ENCODE data around the gene CCDC85C. TPM values are rescaled to one million over a fixed set of nuclear protein-coding genes. Genes with fewer than 3 reads are reported as not detected.

Gene CCDC85C
- total RNA-seq, 1 donor from 2014 or later, result 41.0 TPM

DNA sequence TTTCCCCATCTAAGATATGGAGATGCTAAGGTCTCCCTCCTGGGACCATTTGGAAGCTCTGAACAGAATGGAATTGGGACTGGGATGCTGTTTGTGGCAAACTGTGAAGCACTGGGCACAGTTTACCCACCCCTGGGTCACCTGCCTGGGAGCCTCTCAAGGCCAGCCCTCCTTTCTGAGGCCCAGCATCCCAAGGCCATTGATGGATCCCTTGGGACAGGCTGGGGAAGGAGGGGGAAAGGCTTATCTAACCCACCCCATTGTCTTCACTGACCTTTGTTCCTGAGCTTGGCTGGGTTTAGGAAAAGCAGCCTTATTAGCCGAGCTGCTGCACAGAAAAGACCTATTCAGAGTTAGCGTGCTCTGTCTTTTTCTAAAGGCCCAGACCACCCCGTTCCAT, 5.2 kb downstream of the CCDC85C start:
- Histone ChIP-seq H3K27ac (replicated peaks) (peak overlapping the region; percentile 93), H3K4me3 (no peak overlapping the region), H3K4me1 (peaks cover 100% of the 10 kb centered on the region), H3K36me3 (no peaks in the 10 kb centered on the region), H3K27me3 (ENCODE audit: low read depth) (no peaks in the 10 kb centered on the region), H3K9me3 (replicated peaks) (no peaks in the 10 kb centered on the region)
- TF ChIP-seq, protein P1, sequence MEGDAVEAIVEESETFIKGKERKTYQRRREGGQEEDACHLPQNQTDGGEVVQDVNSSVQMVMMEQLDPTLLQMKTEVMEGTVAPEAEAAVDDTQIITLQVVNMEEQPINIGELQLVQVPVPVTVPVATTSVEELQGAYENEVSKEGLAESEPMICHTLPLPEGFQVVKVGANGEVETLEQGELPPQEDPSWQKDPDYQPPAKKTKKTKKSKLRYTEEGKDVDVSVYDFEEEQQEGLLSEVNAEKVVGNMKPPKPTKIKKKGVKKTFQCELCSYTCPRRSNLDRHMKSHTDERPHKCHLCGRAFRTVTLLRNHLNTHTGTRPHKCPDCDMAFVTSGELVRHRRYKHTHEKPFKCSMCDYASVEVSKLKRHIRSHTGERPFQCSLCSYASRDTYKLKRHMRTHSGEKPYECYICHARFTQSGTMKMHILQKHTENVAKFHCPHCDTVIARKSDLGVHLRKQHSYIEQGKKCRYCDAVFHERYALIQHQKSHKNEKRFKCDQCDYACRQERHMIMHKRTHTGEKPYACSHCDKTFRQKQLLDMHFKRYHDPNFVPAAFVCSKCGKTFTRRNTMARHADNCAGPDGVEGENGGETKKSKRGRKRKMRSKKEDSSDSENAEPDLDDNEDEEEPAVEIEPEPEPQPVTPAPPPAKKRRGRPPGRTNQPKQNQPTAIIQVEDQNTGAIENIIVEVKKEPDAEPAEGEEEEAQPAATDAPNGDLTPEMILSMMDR (IDR thresholded peaks at IDR 0.05; ENCODE audit: borderline replicate concordance), result no peak
- intact Hi-C loops (cut with micrococcal nuclease), result no loop called here
- DNase-seq, result no peak

DNA sequence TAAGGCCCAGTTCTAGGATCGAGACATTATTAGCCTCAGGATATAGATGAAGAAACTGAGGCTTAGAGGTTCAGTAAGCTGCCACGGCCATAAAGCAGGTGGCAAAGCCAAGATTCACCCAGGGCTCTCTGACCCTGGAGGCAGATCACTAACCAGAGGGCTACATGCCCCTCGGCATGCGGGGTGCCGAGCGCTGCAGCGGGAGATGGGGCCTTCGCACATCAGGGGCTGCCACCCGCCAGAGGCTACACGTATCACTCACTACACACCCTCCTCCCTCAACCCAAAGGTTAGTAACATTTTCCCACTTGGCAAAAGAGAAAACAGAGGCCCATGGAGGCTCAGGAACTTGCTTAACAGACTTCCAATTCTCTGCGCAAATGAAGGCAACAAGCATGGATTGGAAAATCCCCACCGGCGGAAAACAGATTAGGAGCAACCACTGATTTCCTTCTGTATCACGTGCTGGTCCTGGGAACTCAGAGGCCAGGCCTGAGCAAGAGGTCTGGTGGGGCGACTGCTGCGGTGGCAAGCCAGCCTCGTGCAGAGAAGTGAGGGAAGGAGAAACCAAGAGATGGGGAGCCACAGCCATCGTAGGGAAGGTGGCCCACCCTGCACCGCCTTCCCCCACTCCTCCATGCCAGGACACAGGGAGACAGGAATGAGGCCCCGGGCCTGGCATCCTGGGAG, 6.0 kb downstream of the CCDC85C start:
- DNase-seq, result no peak
- intact Hi-C loops (cut with micrococcal nuclease), result no loop called here

GRCh38 chr14:99596772-99597171, 7.2 kb downstream of the CCDC85C start:
- H3K4me3 ChIP-seq, result no peak overlapping the region
- H3K27ac ChIP-seq (replicated peaks), result peak overlapping the region; percentile 93
- H3K27me3 ChIP-seq (ENCODE audit: low read depth), result no peaks in the 10 kb centered on the region
- TF ChIP-seq, protein P1 (IDR thresholded peaks at IDR 0.05; ENCODE audit: borderline replicate concordance), result no peak
- no peak for DNase-seq
- H3K36me3 ChIP-seq, result no peaks in the 10 kb centered on the region
- intact Hi-C loops (cut with micrococcal nuclease), result no loop called here
- no peaks in the 10 kb centered on the region for H3K9me3 ChIP-seq (replicated peaks)
- H3K4me1 ChIP-seq, result peaks cover 100% of the 10 kb centered on the region

More for the DNA sequence above, 6.0 kb downstream of the CCDC85C start:
- peak overlapping the region; percentile 93 for H3K27ac ChIP-seq (replicated peaks)
- no peak overlapping the region for H3K4me3 ChIP-seq
- TF ChIP-seq, protein P1 (IDR thresholded peaks at IDR 0.05; ENCODE audit: borderline replicate concordance), result no peak
- peaks cover 100% of the 10 kb centered on the region for H3K4me1 ChIP-seq
- no peaks in the 10 kb centered on the region for H3K9me3 ChIP-seq (replicated peaks)
- no peaks in the 10 kb centered on the region for H3K36me3 ChIP-seq
- no peaks in the 10 kb centered on the region for H3K27me3 ChIP-seq (ENCODE audit: low read depth)

DNA sequence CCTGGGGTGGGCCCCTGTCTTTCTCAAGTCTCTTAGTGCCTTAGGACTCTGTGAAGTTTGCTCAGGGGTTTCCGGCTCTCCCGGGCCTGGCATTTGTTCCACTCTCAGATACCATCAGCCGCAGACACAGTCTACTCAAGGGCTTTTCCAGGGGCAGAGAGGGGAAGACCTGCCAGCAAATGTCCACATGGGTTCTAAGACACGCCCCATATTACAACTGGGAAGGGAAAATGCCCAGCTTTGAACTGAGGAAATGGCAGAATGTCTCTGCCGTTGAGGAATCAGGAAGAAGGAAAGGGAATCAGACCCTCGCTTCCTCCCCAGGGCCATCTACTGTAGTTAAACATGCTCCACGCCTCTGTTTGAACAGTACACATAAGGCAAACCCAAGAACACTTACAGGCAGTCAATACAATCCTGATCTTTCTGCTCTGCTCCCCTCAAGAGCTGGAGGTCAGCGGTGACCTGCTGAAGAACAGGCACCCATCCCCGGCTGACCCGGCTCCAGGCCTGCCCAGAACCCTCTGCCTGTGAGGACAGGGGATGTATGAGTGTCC, 7.9 kb downstream of the CCDC85C start:
- no peak for DNase-seq
- intact Hi-C loops (cut with micrococcal nuclease), result no loop called here
- H3K27ac ChIP-seq (replicated peaks), result peak overlapping the region; percentile 93

DNA sequence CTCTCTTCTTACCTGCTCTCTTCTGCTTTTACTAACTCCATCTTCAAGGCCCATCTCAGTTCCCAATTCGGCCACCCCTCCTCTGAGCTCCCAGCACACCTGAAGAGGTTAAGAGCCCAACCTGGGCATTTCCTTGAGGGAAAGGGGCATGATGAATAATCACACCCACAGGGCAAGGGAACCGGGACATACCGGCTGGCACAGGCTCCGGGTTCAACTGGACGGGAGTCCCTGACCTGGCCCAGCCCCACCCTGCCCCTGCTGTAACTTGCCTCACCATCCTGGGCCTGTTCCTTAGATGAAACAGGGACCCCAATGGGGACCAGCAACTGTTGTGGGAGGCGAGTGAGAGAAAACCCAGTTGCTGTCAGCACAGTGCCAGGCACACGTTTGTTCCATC, 8.5 kb downstream of the CCDC85C start:
- TF ChIP-seq, protein P1 (IDR thresholded peaks at IDR 0.05; ENCODE audit: borderline replicate concordance), result no peak
- no peak for DNase-seq
- H3K36me3 ChIP-seq, result no peaks in the 10 kb centered on the region
- intact Hi-C loops (cut with micrococcal nuclease), result no loop called here
- peak overlapping the region; percentile 93 for H3K27ac ChIP-seq (replicated peaks)
- H3K27me3 ChIP-seq (ENCODE audit: low read depth), result no peaks in the 10 kb centered on the region
- no peak overlapping the region for H3K4me3 ChIP-seq
- peaks cover 100% of the 10 kb centered on the region for H3K4me1 ChIP-seq
- H3K9me3 ChIP-seq (replicated peaks), result no peaks in the 10 kb centered on the region

More for the DNA sequence above, 7.9 kb downstream of the CCDC85C start:
- TF ChIP-seq, protein P1 (IDR thresholded peaks at IDR 0.05; ENCODE audit: borderline replicate concordance), result no peak
- H3K9me3 ChIP-seq (replicated peaks), result no peaks in the 10 kb centered on the region
- peaks cover 100% of the 10 kb centered on the region for H3K4me1 ChIP-seq
- no peaks in the 10 kb centered on the region for H3K27me3 ChIP-seq (ENCODE audit: low read depth)
- H3K4me3 ChIP-seq, result no peak overlapping the region
- H3K36me3 ChIP-seq, result no peaks in the 10 kb centered on the region
